Hepatocyte (in vitro differentiated cells): ENCODE measurements around the gene WDR17.

Source experiments
- EZH2 ChIP-seq: fragments of 200-600 bp; sonication (generic); IDR thresholded peaks from 2 replicates; pipeline ENCODE4 v1.6.1; 2016; ENCODE audit warnings: antibody characterized with exemption, mild to moderate bottlenecking, borderline replicate concordance
- EZH2phosphoT487 ChIP-seq: fragments of 200-600 bp; sonication (generic); IDR thresholded peaks from one replicate; pipeline ENCODE4 v1.6.1; 2018; ENCODE audit warnings: antibody characterized with exemption, mild to moderate bottlenecking, low read depth, moderate library complexity; ENCODE audit not compliant: unreplicated experiment, severe bottlenecking
- TF ChIP-seq, protein P1 (sequence below): fragments of 200-600 bp; sonication (generic); IDR thresholded peaks from 2 replicates; pipeline ENCODE4 v1.5.1; 2016; ENCODE audit warnings: antibody characterized with exemption, mild to moderate bottlenecking; ENCODE audit not compliant: poor library complexity

DNA sequence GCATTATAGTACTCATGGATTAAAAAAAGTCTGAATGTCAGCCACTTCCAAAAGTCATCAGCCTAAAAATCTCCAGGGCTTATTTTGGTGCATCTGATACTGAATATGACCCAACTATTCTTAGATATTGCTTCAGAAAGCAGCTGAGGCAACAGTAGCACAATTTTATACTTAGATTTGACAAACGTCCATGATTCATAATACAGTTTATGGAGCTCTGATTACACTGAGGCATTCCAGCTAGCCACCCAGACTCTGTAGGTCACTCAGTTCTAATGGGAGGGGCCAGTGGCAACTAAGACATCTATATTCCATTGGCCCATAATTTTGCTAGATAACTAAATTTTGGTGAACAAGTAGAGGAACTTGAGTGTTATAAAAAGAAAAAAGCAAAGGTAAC is 119.4 kb downstream of the WDR17 start:
- TF ChIP-seq, protein P1, sequence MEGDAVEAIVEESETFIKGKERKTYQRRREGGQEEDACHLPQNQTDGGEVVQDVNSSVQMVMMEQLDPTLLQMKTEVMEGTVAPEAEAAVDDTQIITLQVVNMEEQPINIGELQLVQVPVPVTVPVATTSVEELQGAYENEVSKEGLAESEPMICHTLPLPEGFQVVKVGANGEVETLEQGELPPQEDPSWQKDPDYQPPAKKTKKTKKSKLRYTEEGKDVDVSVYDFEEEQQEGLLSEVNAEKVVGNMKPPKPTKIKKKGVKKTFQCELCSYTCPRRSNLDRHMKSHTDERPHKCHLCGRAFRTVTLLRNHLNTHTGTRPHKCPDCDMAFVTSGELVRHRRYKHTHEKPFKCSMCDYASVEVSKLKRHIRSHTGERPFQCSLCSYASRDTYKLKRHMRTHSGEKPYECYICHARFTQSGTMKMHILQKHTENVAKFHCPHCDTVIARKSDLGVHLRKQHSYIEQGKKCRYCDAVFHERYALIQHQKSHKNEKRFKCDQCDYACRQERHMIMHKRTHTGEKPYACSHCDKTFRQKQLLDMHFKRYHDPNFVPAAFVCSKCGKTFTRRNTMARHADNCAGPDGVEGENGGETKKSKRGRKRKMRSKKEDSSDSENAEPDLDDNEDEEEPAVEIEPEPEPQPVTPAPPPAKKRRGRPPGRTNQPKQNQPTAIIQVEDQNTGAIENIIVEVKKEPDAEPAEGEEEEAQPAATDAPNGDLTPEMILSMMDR, result no peak
- no peak for TF ChIP-seq EZH2phosphoT487
- no peak for TF ChIP-seq EZH2
